Measurements from ENCODE around the gene WNT6.

Gene WNT6

GRCh38 chr2:218877891-218878290 is 18.3 kb downstream of the WNT6 start:
- DNase-seq (ENCODE audit: low read depth in 2 of 2) = no peak

- no peak for DNase-seq (ENCODE audit: low read depth in 2 of 2)
Observed at GRCh38 chr2:218878486-218878885, 18.9 kb downstream of the WNT6 start.

GRCh38 chr2:218878926-218879761 is 19.5 kb downstream of the WNT6 start:
- no peak for DNase-seq (ENCODE audit: low read depth in 2 of 2)

- no peak for DNase-seq (ENCODE audit: low read depth in 2 of 2)
Observed at GRCh38 chr2:218879776-218880101, 20.1 kb downstream of the WNT6 start.

- peak; percentile 70 to 80 for DNase-seq (ENCODE audit: low read depth in 2 of 2)
Observed at GRCh38 chr2:218880102-218880858, 20.7 kb downstream of the WNT6 start, which contains the start of gene WNT10A. WNT10A (plus strand) TSS chr2:218880852; CDS start chr2:218880996, 144 bp downstream.

- no peak for DNase-seq (ENCODE audit: low read depth in 2 of 2)
Observed at GRCh38 chr2:218880859-218881594, 21.4 kb downstream of the WNT6 start.

- no peak for DNase-seq (ENCODE audit: low read depth in 2 of 2)
Observed at GRCh38 chr2:218881744-218882460, 22.3 kb downstream of the WNT6 start.

GRCh38 chr2:218882461-218882816 is 22.8 kb downstream of the WNT6 start:
- DNase-seq (ENCODE audit: low read depth in 2 of 2) = no peak

GRCh38 chr2:218882866-218883366 is 23.3 kb downstream of the WNT6 start:
- no peak for DNase-seq (ENCODE audit: low read depth in 2 of 2)

GRCh38 chr2:218883491-218884490 is 24.2 kb downstream of the WNT6 start:
- DNase-seq (ENCODE audit: low read depth in 2 of 2) = peak in 1 of 2 donors; percentile 48

GRCh38 chr2:218884519-218884918 is 24.9 kb downstream of the WNT6 start:
- no peak for DNase-seq (ENCODE audit: low read depth in 2 of 2)

- DNase-seq (ENCODE audit: low read depth in 2 of 2) = no peak
Observed at GRCh38 chr2:218885981-218886947, 26.7 kb downstream of the WNT6 start.

GRCh38 chr2:218887079-218887478 is 27.5 kb downstream of the WNT6 start:
- DNase-seq (ENCODE audit: low read depth in 2 of 2) = no peak

- DNase-seq (ENCODE audit: low read depth in 2 of 2) = no peak
Observed at GRCh38 chr2:218888341-218888740, 28.7 kb downstream of the WNT6 start.

- DNase-seq (ENCODE audit: low read depth in 2 of 2) = no peak
Observed at GRCh38 chr2:218889937-218890336, 30.3 kb downstream of the WNT6 start.

- no peak for DNase-seq (ENCODE audit: low read depth in 2 of 2)
Observed at GRCh38 chr2:218890369-218890768, 30.8 kb downstream of the WNT6 start.

GRCh38 chr2:218891275-218892135 is 31.9 kb downstream of the WNT6 start:
- no peak for DNase-seq (ENCODE audit: low read depth in 2 of 2)

- DNase-seq (ENCODE audit: low read depth in 2 of 2) = peak; percentile 73 to 78
Observed at GRCh38 chr2:218892693-218893348, 33.2 kb downstream of the WNT6 start.
